Measurements from ENCODE around the gene BMPER.

The BMPER gene

DNA sequence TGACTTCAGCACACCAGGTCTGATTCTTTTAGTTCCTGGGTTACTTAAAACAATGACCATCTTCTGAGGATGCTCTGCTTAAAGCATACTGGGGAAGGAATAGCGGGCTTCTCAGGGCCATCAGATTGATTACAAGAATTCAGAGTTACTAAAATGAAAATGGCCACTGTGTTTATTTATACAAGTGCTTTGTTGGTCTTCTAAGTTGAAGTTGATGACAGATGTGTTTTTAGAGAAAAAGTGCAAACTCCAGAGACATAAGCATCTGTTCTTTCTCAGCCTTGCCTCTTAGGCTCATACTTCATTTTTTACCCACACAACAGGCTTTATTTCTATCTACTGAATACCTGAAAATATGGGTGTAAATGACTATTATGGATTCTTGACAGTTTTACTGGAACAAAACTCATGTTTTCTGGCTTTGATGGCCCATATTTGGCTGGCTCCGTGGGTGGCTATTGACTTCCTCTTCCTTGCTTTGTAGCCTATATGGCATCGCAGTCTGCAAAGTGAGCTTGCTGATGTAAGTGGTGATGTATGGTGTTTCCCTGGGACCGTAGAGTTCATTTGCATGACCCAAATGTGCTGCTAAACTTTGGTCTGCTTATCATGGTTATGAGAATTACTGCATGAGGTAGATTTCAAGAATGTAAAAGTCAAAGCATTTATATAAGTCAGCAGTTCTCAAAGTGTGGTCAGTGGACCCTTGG, 121.3 kb downstream of the BMPER start:
- no peak overlapping the region for H3K27ac ChIP-seq (ENCODE audit: low read depth, low read length)
- H3F3A ChIP-seq (ENCODE audit: insufficient read depth): no peaks in the 10 kb centered on the region
- H3K9me2 ChIP-seq (replicated peaks; ENCODE audit: insufficient read depth, low read length): no peaks in the 10 kb centered on the region
- H3K9ac ChIP-seq (ENCODE audit: low read length): no peak overlapping the region
- no peaks in the 10 kb centered on the region for H3K36me3 ChIP-seq (ENCODE audit: low read length)
- no peak overlapping the region for H2AFZ ChIP-seq (ENCODE audit: low read depth, low read length, severe bottlenecking)
- H3K27me3 ChIP-seq (ENCODE audit: low read length): no peaks in the 10 kb centered on the region
- no peak overlapping the region for H3K4me2 ChIP-seq (ENCODE audit: low read depth, low read length, poor library complexity, severe bottlenecking)
- H3K79me2 ChIP-seq (ENCODE audit: insufficient read depth, low read length): no peaks in the 10 kb centered on the region
- H3K9me3 ChIP-seq (ENCODE audit: insufficient read depth, low read length): no peaks in the 10 kb centered on the region
- no peak overlapping the region for H3K4me3 ChIP-seq (ENCODE audit: insufficient read depth, low read length, poor library complexity, severe bottlenecking)
- no peaks in the 10 kb centered on the region for H4K20me1 ChIP-seq (ENCODE audit: low read depth, low read length)
- TF ChIP-seq, protein P1, sequence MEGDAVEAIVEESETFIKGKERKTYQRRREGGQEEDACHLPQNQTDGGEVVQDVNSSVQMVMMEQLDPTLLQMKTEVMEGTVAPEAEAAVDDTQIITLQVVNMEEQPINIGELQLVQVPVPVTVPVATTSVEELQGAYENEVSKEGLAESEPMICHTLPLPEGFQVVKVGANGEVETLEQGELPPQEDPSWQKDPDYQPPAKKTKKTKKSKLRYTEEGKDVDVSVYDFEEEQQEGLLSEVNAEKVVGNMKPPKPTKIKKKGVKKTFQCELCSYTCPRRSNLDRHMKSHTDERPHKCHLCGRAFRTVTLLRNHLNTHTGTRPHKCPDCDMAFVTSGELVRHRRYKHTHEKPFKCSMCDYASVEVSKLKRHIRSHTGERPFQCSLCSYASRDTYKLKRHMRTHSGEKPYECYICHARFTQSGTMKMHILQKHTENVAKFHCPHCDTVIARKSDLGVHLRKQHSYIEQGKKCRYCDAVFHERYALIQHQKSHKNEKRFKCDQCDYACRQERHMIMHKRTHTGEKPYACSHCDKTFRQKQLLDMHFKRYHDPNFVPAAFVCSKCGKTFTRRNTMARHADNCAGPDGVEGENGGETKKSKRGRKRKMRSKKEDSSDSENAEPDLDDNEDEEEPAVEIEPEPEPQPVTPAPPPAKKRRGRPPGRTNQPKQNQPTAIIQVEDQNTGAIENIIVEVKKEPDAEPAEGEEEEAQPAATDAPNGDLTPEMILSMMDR (IDR thresholded peaks at IDR 0.05; ENCODE audit: insufficient read depth, low read length, poor library complexity, severe bottlenecking): no peak
- TF ChIP-seq EZH2phosphoT487 (conservative IDR thresholded peaks at IDR 0.05; ENCODE audit: low read length): no peak

DNA sequence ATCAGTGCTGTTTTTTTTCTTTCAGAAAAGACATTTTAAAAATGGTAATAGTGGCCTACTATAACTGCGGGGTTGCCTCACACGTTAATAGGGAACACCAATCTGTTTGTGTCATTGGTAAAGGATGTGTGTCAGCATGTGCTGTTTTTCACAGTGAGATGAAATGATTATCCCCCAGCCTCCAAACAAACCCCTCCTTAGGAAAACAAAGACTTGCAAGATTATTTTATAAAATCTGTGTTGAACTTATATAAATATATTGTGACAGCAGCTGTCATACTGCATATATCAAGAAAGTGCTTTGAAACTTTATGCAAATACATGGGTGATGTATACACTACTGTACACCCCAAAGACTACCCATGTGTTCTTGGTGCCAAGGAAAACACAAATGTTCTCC, 125.8 kb downstream of the BMPER start:
- no peaks in the 10 kb centered on the region for H3K27me3 ChIP-seq (ENCODE audit: low read length)
- no peaks in the 10 kb centered on the region for H4K20me1 ChIP-seq (ENCODE audit: low read depth, low read length)
- H3F3A ChIP-seq (ENCODE audit: insufficient read depth): no peaks in the 10 kb centered on the region
- H3K79me2 ChIP-seq (ENCODE audit: insufficient read depth, low read length): no peaks in the 10 kb centered on the region
- no peak overlapping the region for H2AFZ ChIP-seq (ENCODE audit: low read depth, low read length, severe bottlenecking)
- no peaks in the 10 kb centered on the region for H3K36me3 ChIP-seq (ENCODE audit: low read length)
- TF ChIP-seq, protein P1 (IDR thresholded peaks at IDR 0.05; ENCODE audit: insufficient read depth, low read length, poor library complexity, severe bottlenecking): no peak
- no peak for TF ChIP-seq EZH2phosphoT487 (conservative IDR thresholded peaks at IDR 0.05; ENCODE audit: low read length)
- H3K9me3 ChIP-seq (ENCODE audit: insufficient read depth, low read length): no peaks in the 10 kb centered on the region
- no peak overlapping the region for H3K9ac ChIP-seq (ENCODE audit: low read length)
- no peak overlapping the region for H3K4me2 ChIP-seq (ENCODE audit: low read depth, low read length, poor library complexity, severe bottlenecking)
- H3K27ac ChIP-seq (ENCODE audit: low read depth, low read length): no peak overlapping the region
- H3K9me2 ChIP-seq (replicated peaks; ENCODE audit: insufficient read depth, low read length): no peaks in the 10 kb centered on the region
- H3K4me3 ChIP-seq (ENCODE audit: insufficient read depth, low read length, poor library complexity, severe bottlenecking): no peak overlapping the region

DNA sequence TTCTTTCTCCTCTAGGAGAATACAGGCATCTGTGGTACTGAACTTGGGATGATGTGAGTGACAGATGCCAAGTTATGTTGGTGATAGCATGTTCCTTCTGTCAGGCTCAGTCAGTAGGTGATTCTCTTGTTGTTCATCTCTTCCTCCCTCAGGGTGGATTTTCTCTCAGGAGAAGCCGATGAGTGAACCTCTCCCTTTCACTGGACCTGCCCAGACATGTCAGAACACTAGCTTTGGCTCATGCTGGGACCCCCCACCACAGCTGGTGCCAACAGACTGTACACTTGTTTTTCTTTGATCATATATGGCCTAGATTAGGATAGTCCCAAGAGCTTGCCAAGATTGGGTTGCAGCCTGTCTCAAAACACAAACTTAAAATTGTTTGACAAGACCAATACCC, 129.4 kb downstream of the BMPER start:
- H3K4me2 ChIP-seq (ENCODE audit: low read depth, low read length, poor library complexity, severe bottlenecking): no peak overlapping the region
- no peaks in the 10 kb centered on the region for H3K9me3 ChIP-seq (ENCODE audit: insufficient read depth, low read length)
- TF ChIP-seq, protein P1 (IDR thresholded peaks at IDR 0.05; ENCODE audit: insufficient read depth, low read length, poor library complexity, severe bottlenecking): no peak
- no peak for TF ChIP-seq EZH2phosphoT487 (conservative IDR thresholded peaks at IDR 0.05; ENCODE audit: low read length)
- H3K27me3 ChIP-seq (ENCODE audit: low read length): no peaks in the 10 kb centered on the region
- H3K79me2 ChIP-seq (ENCODE audit: insufficient read depth, low read length): no peaks in the 10 kb centered on the region
- no peak overlapping the region for H3K4me3 ChIP-seq (ENCODE audit: insufficient read depth, low read length, poor library complexity, severe bottlenecking)
- H3F3A ChIP-seq (ENCODE audit: insufficient read depth): no peaks in the 10 kb centered on the region
- no peaks in the 10 kb centered on the region for H3K9me2 ChIP-seq (replicated peaks; ENCODE audit: insufficient read depth, low read length)
- H3K36me3 ChIP-seq (ENCODE audit: low read length): no peaks in the 10 kb centered on the region
- H3K27ac ChIP-seq (ENCODE audit: low read depth, low read length): no peak overlapping the region
- H3K9ac ChIP-seq (ENCODE audit: low read length): no peak overlapping the region
- no peak overlapping the region for H2AFZ ChIP-seq (ENCODE audit: low read depth, low read length, severe bottlenecking)
- no peaks in the 10 kb centered on the region for H4K20me1 ChIP-seq (ENCODE audit: low read depth, low read length)
